Neural cell (in vitro differentiated cells): ENCODE results near the gene TSPAN15. TPM values are rescaled to one million over a fixed set of nuclear protein-coding genes. Genes with fewer than 3 reads are reported as not detected.

Experiments
- H2AFZ ChIP-seq: fragments of 200-600, 300-800 bp; sonication (generic), shearing (Covaris generic); 2 replicates; pipeline ENCODE4 v1.6.0; 2014; ENCODE audit warnings: low read depth, mild to moderate bottlenecking, antibody characterized with exemption, low read length, moderate library complexity
- H3F3A ChIP-seq: fragments of 200-600 bp; shearing (Covaris generic); 2 replicates; pipeline ENCODE4 v1.6.1; 2016; ENCODE audit warnings: mild to moderate bottlenecking, moderate library complexity, mixed read lengths, antibody characterized with exemption, low read length; ENCODE audit not compliant: insufficient read depth, poor library complexity, severe bottlenecking
- H3K27ac ChIP-seq: fragments of 200-600, 300-800 bp; sonication (generic), shearing (Covaris generic); 2 replicates; pipeline ENCODE4 v1.5.1; 2014; ENCODE audit warnings: mild to moderate bottlenecking, low read length, moderate library complexity
- H3K27me3 ChIP-seq: fragments of 300-800, 200-600 bp; sonication (generic), shearing (Covaris generic); 2 replicates; pipeline ENCODE4 v1.6.0; 2014; ENCODE audit warnings: mild to moderate bottlenecking, low read depth, low read length, moderate library complexity; ENCODE audit not compliant: insufficient read depth
- H3K36me3 ChIP-seq: fragments of 300-800, 200-600 bp; sonication (generic), shearing (Covaris generic); 2 replicates; pipeline ENCODE4 v1.5.1; 2014; ENCODE audit warnings: mild to moderate bottlenecking, antibody characterized with exemption, low read length, moderate library complexity; ENCODE audit not compliant: insufficient read depth
- H3K4me2 ChIP-seq: fragments of 300-800, 200-600 bp; sonication (generic), shearing (Covaris generic); 2 replicates; pipeline ENCODE4 v1.6.0; 2014; ENCODE audit warnings: mild to moderate bottlenecking, low read length
- H3K4me3 ChIP-seq: fragments of 300-800, 200-600 bp; sonication (generic), shearing (Covaris generic); 2 replicates; pipeline ENCODE4 v1.5.1; 2014; ENCODE audit warnings: mild to moderate bottlenecking, low read length, moderate library complexity
- H3K79me2 ChIP-seq: fragments of 200-600 bp; shearing (Covaris generic); replicated peaks from 2 replicates; pipeline ENCODE4 v1.6.0; 2014; ENCODE audit warnings: mild to moderate bottlenecking, low read length, moderate library complexity; ENCODE audit not compliant: insufficient read depth
- H3K9ac ChIP-seq: fragments of 300-800, 200-600 bp; sonication (generic), shearing (Covaris generic); 2 replicates; pipeline ENCODE4 v1.6.1; 2016; ENCODE audit warnings: mild to moderate bottlenecking, low read length, mixed read lengths
- H3K9me2 ChIP-seq: fragments of 200-600 bp; shearing (Covaris generic); 2 replicates; pipeline ENCODE4 v1.6.1; 2016; ENCODE audit warnings: mild to moderate bottlenecking, low read length, mixed read lengths; ENCODE audit not compliant: insufficient read depth
- H3K9me3 ChIP-seq: fragments of 200-600, 300-800 bp; sonication (generic), shearing (Covaris generic); 2 replicates; pipeline ENCODE4 v1.6.1; 2016; ENCODE audit warnings: mild to moderate bottlenecking, mixed run types, low read length, moderate library complexity, mixed read lengths
- H4K20me1 ChIP-seq: fragments of 200-600 bp; shearing (Covaris generic); 2 replicates; pipeline ENCODE4 v1.6.1; 2016; ENCODE audit warnings: mild to moderate bottlenecking, mixed run types; ENCODE audit not compliant: insufficient read depth
- CTCF ChIP-seq: fragments of 450-650 bp; IDR thresholded peaks from 2 replicates; pipeline ENCODE4 v1.5.1; 2014; ENCODE audit warnings: antibody characterized with exemption, mild to moderate bottlenecking, moderate library complexity; ENCODE audit not compliant: poor library complexity, severe bottlenecking
- EP300 ChIP-seq: fragments of 450-650 bp; conservative IDR thresholded peaks from 2 replicates; pipeline ENCODE4 v1.6.1; 2014; ENCODE audit warnings: antibody characterized with exemption, mild to moderate bottlenecking, moderate library complexity; ENCODE audit not compliant: poor library complexity, severe bottlenecking
- EZH2 ChIP-seq: fragments of 200-600, 300-800 bp; shearing (Covaris generic), sonication (generic); IDR thresholded peaks from 2 replicates; pipeline ENCODE4 v1.6.1; 2014; ENCODE audit warnings: antibody characterized with exemption, low read length, borderline replicate concordance, mild to moderate bottlenecking; ENCODE audit not compliant: insufficient read depth, poor library complexity, severe bottlenecking
- MXI1 ChIP-seq: fragments of 450-650 bp; conservative IDR thresholded peaks from 2 replicates; pipeline ENCODE4 v1.6.1; 2014; ENCODE audit warnings: antibody characterized with exemption, mild to moderate bottlenecking; ENCODE audit not compliant: poor library complexity, severe bottlenecking
- POLR2AphosphoS5 ChIP-seq: IDR thresholded peaks from 2 replicates; pipeline ENCODE4 v1.6.1; 2012
- RAD21 ChIP-seq: fragments of 450-650 bp; conservative IDR thresholded peaks from 2 replicates; pipeline ENCODE4 v1.6.1; 2014; ENCODE audit warnings: antibody characterized with exemption, mild to moderate bottlenecking, moderate library complexity
- REST ChIP-seq: IDR thresholded peaks from 2 replicates; pipeline ENCODE4 v1.6.1; 2012; ENCODE audit warnings: borderline replicate concordance
- SMC3 ChIP-seq: fragments of 450-650 bp; conservative IDR thresholded peaks from 2 replicates; pipeline ENCODE4 v1.6.1; 2014; ENCODE audit warnings: antibody characterized with exemption, mild to moderate bottlenecking, moderate library complexity; ENCODE audit not compliant: poor library complexity
- TAF1 ChIP-seq: IDR thresholded peaks from 2 replicates; pipeline ENCODE4 v1.6.1; 2012; ENCODE audit warnings: low read depth
- polyA plus RNA-seq: library from polyadenylated mRNA; depleted of rRNA; stranded (reverse); fragments of >200 nt; gene quantifications from 2 replicates; pipeline ENCODE4 v1.2.3, GENCODE V29; 2014

TSPAN15 gene
- polyA plus RNA-seq, 1 donor from 2014 or later = 1.2 TPM

GRCh38 chr10:69500864-69501468 is 49.7 kb downstream of the TSPAN15 start:
- H3K9me2 ChIP-seq = no peaks in the 10 kb centered on the region
- no peak for TF ChIP-seq EZH2
- TF ChIP-seq EP300 = no peak
- no peak overlapping the region for H3K27ac ChIP-seq
- H4K20me1 ChIP-seq = no peaks in the 10 kb centered on the region
- no peaks in the 10 kb centered on the region for H3K79me2 ChIP-seq
- H3K9ac ChIP-seq = no peak overlapping the region
- no peaks in the 10 kb centered on the region for H3K27me3 ChIP-seq
- H3F3A ChIP-seq = no peaks in the 10 kb centered on the region
- no peak overlapping the region for H3K4me3 ChIP-seq
- no peak overlapping the region for H2AFZ ChIP-seq
- no peaks in the 10 kb centered on the region for H3K36me3 ChIP-seq
- no peaks in the 10 kb centered on the region for H3K9me3 ChIP-seq
- no peak overlapping the region for H3K4me2 ChIP-seq

- H3K4me2 ChIP-seq = no peak overlapping the region
- H3K9me3 ChIP-seq = no peaks in the 10 kb centered on the region
- TF ChIP-seq CTCF (no peak), EZH2 (no peak), REST (no peak)
- no peaks in the 10 kb centered on the region for H3K9me2 ChIP-seq
- no peaks in the 10 kb centered on the region for H3F3A ChIP-seq
- no peak overlapping the region for H3K4me3 ChIP-seq
- no peaks in the 10 kb centered on the region for H3K27me3 ChIP-seq
- no peaks in the 10 kb centered on the region for H3K79me2 ChIP-seq
- H2AFZ ChIP-seq = no peak overlapping the region
- H3K36me3 ChIP-seq = no peaks in the 10 kb centered on the region
- no peak overlapping the region for H3K27ac ChIP-seq
- H4K20me1 ChIP-seq = no peaks in the 10 kb centered on the region
- no peak overlapping the region for H3K9ac ChIP-seq
Observed at GRCh38 chr10:69501657-69502056, 50.4 kb downstream of the TSPAN15 start.

- Histone ChIP-seq H2AFZ (no peak overlapping the region), H3K9me3 (no peaks in the 10 kb centered on the region), H3K36me3 (no peaks in the 10 kb centered on the region), H3K9ac (no peak overlapping the region), H3F3A (no peaks in the 10 kb centered on the region), H3K9me2 (no peaks in the 10 kb centered on the region), H4K20me1 (no peaks in the 10 kb centered on the region), H3K4me3 (no peak overlapping the region), H3K4me2 (no peak overlapping the region), H3K79me2 (no peaks in the 10 kb centered on the region), H3K27ac (no peak overlapping the region), H3K27me3 (no peaks in the 10 kb centered on the region)
- TF ChIP-seq REST (no peak), EZH2 (no peak), MXI1 (no peak), CTCF (no peak), SMC3 (no peak), RAD21 (no peak), POLR2AphosphoS5 (no peak), EP300 (no peak), TAF1 (no peak)
Observed at GRCh38 chr10:69502589-69502988, 51.3 kb downstream of the TSPAN15 start.
